BLaER1 treated with 17β-estradiol and CSF1 and Interleukin-3, amounts not matched to agents 10 nM and 100 nM (cell line): ENCODE measurements around the gene SDK1.
"Not testable (repeated sequence)": the region's sequence is repeated elsewhere in the genome, so short reads cannot be mapped to it uniquely, and the experiment has no call there.

Source experiments
- H3K27ac ChIP-seq, 11 experiments: shearing (Covaris generic); formaldehyde crosslinking; 2 replicates each; pipeline ENCODE4 v1.8.1; 2022
- H3K27me3 ChIP-seq, 11 experiments: shearing (Covaris generic); formaldehyde crosslinking; 2 replicates each; pipeline ENCODE4 v1.8.1; 2022
- H3K36me3 ChIP-seq, 11 experiments: shearing (Covaris generic); formaldehyde crosslinking; 2 replicates each; pipeline ENCODE4 v1.8.1; 2022
- H3K4me1 ChIP-seq, 10 experiments: shearing (Covaris generic); formaldehyde crosslinking; 2 replicates each; pipeline ENCODE4 v1.8.1; 2022
- H3K4me2 ChIP-seq, 11 experiments: shearing (Covaris generic); formaldehyde crosslinking; 2 replicates each; pipeline ENCODE4 v1.8.1; 2022
- H3K4me3 ChIP-seq, 10 experiments: shearing (Covaris generic); formaldehyde crosslinking; 2 replicates each; pipeline ENCODE4 v1.8.1; 2022
- H3K9ac ChIP-seq, 11 experiments: shearing (Covaris generic); formaldehyde crosslinking; 2 replicates each; pipeline ENCODE4 v1.8.1; 2022
- H3K9me3 ChIP-seq, 11 experiments: shearing (Covaris generic); formaldehyde crosslinking; replicated peaks in 1 of 11; 2 replicates each; pipeline ENCODE4 v1.8.1; 2022
- H4K20me1 ChIP-seq, 11 experiments: shearing (Covaris generic); formaldehyde crosslinking; 2 replicates each; pipeline ENCODE4 v1.8.1; 2022
- Cebpa-rat ChIP-seq, 11 experiments: shearing (Covaris generic); IDR thresholded peaks; 2 replicates each; pipeline ENCODE4 v1.8.1; 2022

SDK1 gene

DNA sequence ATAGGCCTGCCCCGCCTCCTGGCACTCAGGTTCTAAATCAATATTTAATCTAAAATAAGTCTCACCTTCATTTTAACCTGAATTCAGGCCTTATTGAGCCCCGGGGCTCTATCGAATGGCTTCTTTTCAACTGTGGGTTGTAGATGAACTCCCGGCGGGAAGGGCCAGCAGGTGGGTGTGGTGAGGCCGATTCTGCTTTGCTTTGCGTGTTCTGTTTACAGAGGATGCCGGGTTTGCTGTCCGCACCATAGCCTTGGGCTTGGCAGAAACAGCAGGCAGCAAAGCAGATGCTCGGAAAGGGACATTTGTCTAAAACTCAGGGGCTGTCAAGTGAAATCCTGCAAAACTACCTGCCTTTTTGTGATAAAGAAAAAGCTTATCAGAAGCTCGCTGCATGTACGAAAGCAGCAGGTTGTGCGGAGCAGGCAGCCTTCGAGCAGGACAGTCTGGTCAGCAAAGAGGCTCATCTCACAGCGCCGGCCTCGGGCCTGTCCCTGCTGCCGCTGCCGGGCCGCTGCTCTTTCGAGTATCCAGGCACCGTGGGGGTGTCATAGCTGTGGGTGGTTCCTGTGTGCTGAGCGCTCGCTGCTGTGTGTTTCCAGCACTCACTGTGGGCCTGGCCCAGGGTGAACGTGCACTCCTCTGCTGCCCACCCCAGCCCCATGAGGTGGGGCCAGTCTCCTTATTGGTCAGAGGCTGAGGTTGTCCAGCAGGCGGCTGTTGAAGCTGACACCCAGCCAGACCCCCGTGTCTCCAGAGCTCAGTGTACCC, 946.2 kb downstream of the SDK1 start:
- H3K4me1 ChIP-seq, result no peaks in the 10 kb centered on the region; a peak in 1 of 20 replicates
- peaks cover 0 to 20% (median 8%) of the 10 kb centered on the region in 11 experiments; a peak in 8 of 22 replicates for H3K9me3 ChIP-seq
- no peak overlapping the region for H3K9ac ChIP-seq
- no peak overlapping the region for H3K4me3 ChIP-seq
- no peaks in the 10 kb centered on the region for H3K36me3 ChIP-seq
- H4K20me1 ChIP-seq, result no peaks in the 10 kb centered on the region
- no peaks in the 10 kb centered on the region for H3K27me3 ChIP-seq
- TF ChIP-seq Cebpa-rat (IDR thresholded peaks at IDR 0.05), result no peak
- no peak overlapping the region for H3K27ac ChIP-seq
- H3K4me2 ChIP-seq, result no peak overlapping the region

DNA sequence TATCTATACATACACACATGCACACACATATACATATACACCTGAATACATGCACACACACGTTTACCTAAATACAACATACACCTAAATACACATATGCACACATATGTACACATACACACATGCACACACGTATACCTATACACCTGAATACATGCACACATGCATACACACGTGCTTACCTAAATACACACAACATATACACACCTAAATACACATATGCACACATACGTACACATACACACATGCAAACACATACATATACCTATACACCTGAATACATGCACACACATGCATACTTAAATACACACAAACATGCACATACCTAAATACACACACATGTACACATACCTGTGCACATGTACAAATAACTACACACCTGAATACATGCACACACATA, 947.2 kb downstream of the SDK1 start:
- no peaks in the 10 kb centered on the region; a peak in 1 of 20 replicates for H3K4me1 ChIP-seq

DNA sequence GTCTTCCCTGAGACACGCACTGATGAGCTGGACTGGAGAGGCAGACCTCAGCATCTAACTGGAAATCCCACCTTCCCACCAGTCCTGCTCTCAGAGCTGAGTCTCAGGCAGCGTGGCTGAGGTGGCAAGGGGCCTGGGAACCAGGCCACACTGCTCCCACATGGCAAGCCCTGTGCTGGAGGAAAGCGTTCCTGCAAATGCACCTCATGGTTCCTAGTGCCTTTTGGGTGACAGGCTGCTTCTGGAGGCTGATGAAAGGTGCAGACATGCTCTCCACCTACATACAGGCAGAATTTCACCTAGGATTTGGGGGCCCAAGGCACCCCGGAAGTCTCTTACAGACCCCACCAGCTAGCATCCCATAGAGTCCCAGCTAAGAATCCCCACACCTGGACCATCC, 948.2 kb downstream of the SDK1 start:
- H3K4me3 ChIP-seq, result no peak overlapping the region
- H3K27me3 ChIP-seq, result no peaks in the 10 kb centered on the region
- H3K4me2 ChIP-seq, result no peak overlapping the region
- H3K9ac ChIP-seq, result no peak overlapping the region
- H3K4me1 ChIP-seq, result no peaks in the 10 kb centered on the region
- no peaks in the 10 kb centered on the region for H4K20me1 ChIP-seq
- no peaks in the 10 kb centered on the region for H3K36me3 ChIP-seq
- peaks cover 0 to 18% (median 6%) of the 10 kb centered on the region in 11 experiments; a peak in 9 of 22 replicates for H3K9me3 ChIP-seq
- H3K27ac ChIP-seq, result no peak overlapping the region
- TF ChIP-seq Cebpa-rat (IDR thresholded peaks at IDR 0.05), result no peak

More for the DNA sequence above, 947.2 kb downstream of the SDK1 start:
- peaks cover 0 to 18% (median 8%) of the 10 kb centered on the region in 11 experiments; a peak in 8 of 22 replicates for H3K9me3 ChIP-seq
- H3K27ac ChIP-seq, result no peak overlapping the region
- no peak overlapping the region for H3K4me3 ChIP-seq
- H3K9ac ChIP-seq, result no peak overlapping the region
- no peaks in the 10 kb centered on the region for H3K36me3 ChIP-seq
- no peaks in the 10 kb centered on the region for H3K27me3 ChIP-seq
- no peak overlapping the region for H3K4me2 ChIP-seq
- TF ChIP-seq Cebpa-rat (IDR thresholded peaks at IDR 0.05), result no peak
- no peaks in the 10 kb centered on the region for H4K20me1 ChIP-seq

DNA sequence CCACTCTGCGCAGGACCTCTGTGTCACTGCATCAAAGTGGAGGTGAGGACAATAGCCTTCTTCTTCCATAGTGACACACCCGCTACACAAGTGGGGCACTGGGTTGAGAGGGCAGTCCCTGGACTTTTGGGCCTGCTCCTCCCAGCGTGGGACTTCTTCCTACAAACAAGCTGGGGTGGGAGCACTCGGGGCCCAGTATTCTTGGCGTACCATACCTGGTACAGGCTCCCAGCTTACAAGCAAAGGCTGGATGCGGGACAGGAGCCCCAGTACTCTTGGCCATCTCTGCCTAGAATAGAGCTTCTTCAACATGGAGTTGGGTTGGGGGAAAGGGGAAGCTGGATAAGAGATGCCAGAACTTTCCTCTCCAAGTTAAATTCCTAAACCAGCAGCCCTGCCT, 954.3 kb downstream of the SDK1 start:
- H3K27ac ChIP-seq, result no peak overlapping the region
- no peak overlapping the region for H3K4me3 ChIP-seq
- H3K9ac ChIP-seq, result no peak overlapping the region
- H3K36me3 ChIP-seq, result no peaks in the 10 kb centered on the region
- no peaks in the 10 kb centered on the region for H4K20me1 ChIP-seq
- no peak overlapping the region for H3K4me2 ChIP-seq
- no peaks in the 10 kb centered on the region for H3K27me3 ChIP-seq
- no peaks in the 10 kb centered on the region for H3K4me1 ChIP-seq
- no peak for TF ChIP-seq Cebpa-rat (IDR thresholded peaks at IDR 0.05)
- H3K9me3 ChIP-seq, result peaks cover 0 to 32% (median 8%) of the 10 kb centered on the region in 11 experiments; a peak in 9 of 22 replicates

DNA sequence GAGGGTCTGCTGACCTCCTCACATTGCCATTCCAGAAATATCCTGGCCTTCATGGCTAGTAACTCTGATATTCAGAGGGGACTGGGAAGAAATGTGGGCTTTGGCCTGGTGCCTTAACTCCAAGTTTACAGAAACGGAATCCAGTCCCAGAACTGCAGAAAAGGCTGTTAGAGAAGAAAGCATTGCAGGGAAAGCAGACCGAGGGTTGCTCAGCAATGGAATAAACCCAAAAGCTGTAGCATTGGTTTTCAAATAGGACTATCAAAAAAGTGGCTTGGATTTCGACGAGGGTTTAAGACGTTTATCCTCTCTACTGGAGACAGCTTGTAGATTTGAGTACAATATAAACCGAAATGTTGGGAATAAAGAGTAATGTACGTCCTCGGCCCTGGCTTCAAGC, 955.2 kb downstream of the SDK1 start:
- Histone ChIP-seq H3K4me1 (no peaks in the 10 kb centered on the region), H3K27me3 (no peaks in the 10 kb centered on the region), H3K9ac (no peak overlapping the region), H3K4me3 (no peak overlapping the region), H3K27ac (no peak overlapping the region), H3K9me3 (peaks cover 0 to 30% (median 8%) of the 10 kb centered on the region in 11 experiments; a peak in 9 of 22 replicates), H4K20me1 (no peaks in the 10 kb centered on the region), H3K36me3 (no peaks in the 10 kb centered on the region), H3K4me2 (no peak overlapping the region)
- no peak for TF ChIP-seq Cebpa-rat (IDR thresholded peaks at IDR 0.05)

DNA sequence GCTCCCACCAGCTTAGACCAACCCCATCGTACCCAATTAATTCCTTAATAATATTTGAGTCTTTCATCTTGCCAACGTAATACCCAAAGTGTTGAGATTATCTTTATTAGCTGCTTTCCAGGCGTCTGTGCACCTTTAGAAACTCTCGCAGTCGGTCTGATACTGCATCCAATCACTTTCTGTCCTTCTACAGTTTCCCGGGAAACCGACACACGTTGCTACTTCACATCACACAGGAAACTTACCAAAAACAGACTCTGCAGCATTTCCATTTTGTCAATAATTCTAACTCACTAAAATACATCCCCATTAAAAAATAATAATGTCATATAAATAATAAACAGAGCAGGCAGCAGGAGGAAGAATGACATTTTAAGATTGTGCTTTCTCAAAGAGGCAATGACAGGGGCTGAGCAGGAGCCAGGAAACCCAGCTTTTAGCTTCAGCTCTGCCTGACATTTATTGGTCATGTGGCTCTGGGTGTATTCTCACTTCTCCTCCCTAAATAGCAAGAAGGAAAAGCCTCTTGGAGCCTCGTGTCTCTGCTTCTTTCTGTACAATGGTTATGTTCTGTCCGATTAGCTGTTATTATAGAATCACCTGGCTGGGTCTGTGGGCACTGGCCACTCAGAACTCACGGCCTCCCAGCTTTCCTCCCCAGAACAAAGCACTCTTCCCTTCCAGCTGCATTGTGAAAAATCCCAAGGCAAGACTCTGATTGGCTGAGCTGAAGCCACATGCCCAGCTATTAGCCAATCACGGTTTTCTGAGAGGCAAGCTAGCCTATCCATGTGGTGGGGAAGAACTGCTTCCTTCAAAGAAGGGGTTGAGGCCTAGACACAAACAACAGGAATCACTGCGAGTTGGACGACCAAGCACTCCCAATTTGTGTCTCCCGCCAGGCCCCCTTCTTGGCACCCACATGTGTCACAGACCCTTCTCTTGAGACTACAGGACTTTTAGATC, 956.4 kb downstream of the SDK1 start:
- Histone ChIP-seq H3K27me3 (no peaks in the 10 kb centered on the region), H3K4me3 (no peak overlapping the region), H3K4me2 (no peak overlapping the region), H3K9me3 (peaks cover 0 to 25% (median 6%) of the 10 kb centered on the region in 11 experiments; a peak in 8 of 22 replicates), H4K20me1 (no peaks in the 10 kb centered on the region), H3K27ac (no peak overlapping the region), H3K9ac (no peak overlapping the region), H3K36me3 (no peaks in the 10 kb centered on the region), H3K4me1 (no peaks in the 10 kb centered on the region)
- TF ChIP-seq Cebpa-rat (IDR thresholded peaks at IDR 0.05), result no peak

DNA sequence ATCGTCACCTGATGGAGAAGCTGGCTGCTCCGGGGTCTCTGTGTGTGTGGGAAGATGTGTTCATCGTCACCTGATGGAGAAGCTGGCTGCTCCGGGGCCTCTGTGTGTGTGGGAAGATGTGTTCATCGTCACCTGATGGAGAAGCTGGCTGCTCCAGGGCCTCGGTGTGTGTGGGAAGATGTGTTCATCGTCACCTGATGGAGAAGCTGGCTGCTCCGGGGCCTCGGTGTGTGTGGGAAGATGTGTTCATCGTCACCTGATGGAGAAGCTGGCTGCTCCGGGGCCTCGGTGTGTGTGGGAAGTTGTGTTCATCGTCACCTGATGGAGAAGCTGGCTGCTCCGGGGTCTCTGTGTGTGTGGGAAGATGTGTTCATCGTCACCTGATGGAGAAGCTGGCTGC, 959.1 kb downstream of the SDK1 start:
- H3K4me2 ChIP-seq, H3K27me3 ChIP-seq, H3K27ac ChIP-seq, H3K36me3 ChIP-seq, H3K9ac ChIP-seq, H3K4me1 ChIP-seq, H3K4me3 ChIP-seq, H4K20me1 ChIP-seq: not testable (repeated sequence)
- H3K9me3 ChIP-seq, result peaks cover 3 to 26% (median 17%) of the 10 kb centered on the region in 11 experiments; a peak in 13 of 22 replicates

DNA sequence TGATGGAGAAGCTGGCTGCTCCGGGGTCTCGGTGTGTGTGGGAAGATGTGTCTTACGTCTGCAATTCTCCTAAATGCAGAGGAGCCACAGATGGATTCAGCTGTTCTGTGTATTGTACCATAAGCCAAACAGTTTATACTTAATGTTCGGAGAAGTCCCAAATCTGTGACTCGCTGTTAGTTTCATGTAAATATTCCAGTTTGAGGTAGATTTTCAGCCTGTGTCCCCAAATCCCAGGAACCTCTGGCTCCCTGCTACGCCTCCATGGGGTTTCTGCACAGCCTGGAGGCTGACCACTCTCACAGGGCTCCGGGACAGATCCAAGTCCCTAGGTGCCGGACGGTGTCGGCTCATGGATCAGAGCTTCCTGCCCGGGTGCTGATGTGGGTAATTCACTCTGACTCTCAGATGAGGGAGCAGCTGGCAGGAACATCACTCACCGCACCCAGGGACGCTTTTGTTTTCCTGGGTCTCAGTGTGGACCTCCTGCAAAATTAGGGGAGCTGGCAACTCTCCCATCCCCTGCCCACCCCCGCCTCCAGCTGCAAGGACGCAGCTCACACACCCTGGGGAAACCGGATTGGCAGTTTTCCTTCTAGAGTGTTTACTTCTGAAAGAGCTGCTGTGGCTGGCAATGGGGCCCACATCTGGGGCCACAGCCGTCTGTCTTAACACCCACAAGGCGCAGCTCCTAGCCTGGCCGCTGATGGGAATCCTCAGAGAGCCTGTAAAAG, 960.0 kb downstream of the SDK1 start:
- H4K20me1 ChIP-seq, result no peaks in the 10 kb centered on the region
- no peak for TF ChIP-seq Cebpa-rat (IDR thresholded peaks at IDR 0.05)
- H3K27ac ChIP-seq, result no peak overlapping the region
- no peaks in the 10 kb centered on the region for H3K36me3 ChIP-seq
- 0 out of 20 replicates have a peak, but pooled peaks cover 0 to 3% (median 0%) of the 10 kb centered on the region in 10 experiments for H3K4me1 ChIP-seq
- H3K4me3 ChIP-seq, result no peak overlapping the region
- H3K27me3 ChIP-seq, result no peaks in the 10 kb centered on the region
- no peak overlapping the region for H3K4me2 ChIP-seq
- H3K9ac ChIP-seq, result no peak overlapping the region
- peaks cover 3 to 26% (median 12%) of the 10 kb centered on the region in 11 experiments; a peak in 13 of 22 replicates for H3K9me3 ChIP-seq

DNA sequence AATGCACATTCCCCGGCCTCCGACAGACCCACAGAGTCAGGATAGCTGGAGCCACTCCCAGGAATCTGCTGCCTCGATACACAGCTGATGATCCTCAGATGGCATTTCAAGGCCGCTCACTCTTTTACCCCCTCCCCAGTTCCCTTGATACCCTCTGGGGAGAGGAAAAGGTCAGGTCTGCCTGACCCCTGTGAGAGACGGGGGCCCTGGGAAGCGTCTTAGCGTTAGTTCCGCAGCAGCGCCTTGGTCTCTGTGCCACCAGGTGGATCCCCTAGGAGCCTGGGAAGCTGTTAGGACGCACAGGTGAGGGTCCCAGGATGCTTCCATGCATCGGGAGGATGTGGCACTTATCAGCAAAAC, 960.5 kb downstream of the SDK1 start:
- TF ChIP-seq Cebpa-rat (IDR thresholded peaks at IDR 0.05), result no peak
- H3K9ac ChIP-seq, result no peak overlapping the region
- no peak overlapping the region for H3K4me3 ChIP-seq
- no peak overlapping the region for H3K27ac ChIP-seq
- peaks cover 0 to 26% (median 11%) of the 10 kb centered on the region in 11 experiments; a peak in 13 of 22 replicates for H3K9me3 ChIP-seq
- no peaks in the 10 kb centered on the region for H3K27me3 ChIP-seq
- H4K20me1 ChIP-seq, result no peaks in the 10 kb centered on the region
- H3K4me1 ChIP-seq, result peaks cover under 1 to 8% (median 2%) of the 10 kb centered on the region in 10 experiments; a peak in 13 of 20 replicates
- H3K36me3 ChIP-seq, result no peaks in the 10 kb centered on the region
- no peak overlapping the region for H3K4me2 ChIP-seq

DNA sequence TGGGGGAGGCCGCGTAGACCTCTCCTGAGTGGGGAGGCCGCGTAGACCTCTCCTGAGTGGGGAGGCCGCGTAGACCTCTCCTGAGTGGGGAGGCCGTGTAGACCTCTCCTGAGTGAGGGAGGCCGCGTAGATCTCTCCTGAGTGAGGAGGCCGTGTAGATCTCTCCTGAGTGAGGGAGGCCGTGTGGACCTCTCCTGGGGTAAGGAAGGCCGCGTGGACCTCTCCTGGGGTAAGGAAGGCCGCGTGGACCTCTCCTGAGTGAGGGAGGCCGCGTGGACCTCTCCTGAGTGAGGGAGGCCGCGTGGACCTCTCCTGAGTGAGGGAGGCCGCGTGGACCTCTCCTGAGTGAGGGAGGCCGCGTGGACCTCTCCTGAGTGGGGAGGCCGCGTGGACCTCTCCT, 963.2 kb downstream of the SDK1 start:
- H3K4me2 ChIP-seq, H3K27me3 ChIP-seq, H4K20me1 ChIP-seq, H3K27ac ChIP-seq, H3K4me3 ChIP-seq, H3K36me3 ChIP-seq, H3K9ac ChIP-seq: not testable (repeated sequence)
- peaks cover 5 to 10% (median 6%) of the 10 kb centered on the region in 10 experiments; a peak in 14 of 20 replicates for H3K4me1 ChIP-seq
- H3K9me3 ChIP-seq, result peaks cover 0 to 18% (median 9%) of the 10 kb centered on the region in 11 experiments; a peak in 12 of 22 replicates
